CD4-positive, alpha-beta T cell treated with Interleukin-17A for 4 hours (primary cell): ENCODE measurements around the gene LCP2.
"Not testable (repeated sequence)": the region's sequence is repeated elsewhere in the genome, so short reads cannot be mapped to it uniquely, and the experiment has no call there.

Experiments
- DNase-seq: peaks from one replicate; pipeline ENCODE4 v3.0.0-alpha.2; 2020; ENCODE audit warnings: mixed read lengths

The LCP2 gene

GRCh38 chr5:170270293-170271069, 27.1 kb downstream of the LCP2 start:
- no peak for DNase-seq

- DNase-seq = peak; percentile 67
Observed at GRCh38 chr5:170269579-170269978, 28.0 kb downstream of the LCP2 start.

- DNase-seq = no peak
Observed at GRCh38 chr5:170268884-170269283, 28.7 kb downstream of the LCP2 start.

GRCh38 chr5:170268153-170268689, 29.4 kb downstream of the LCP2 start:
- DNase-seq = no peak

GRCh38 chr5:170267431-170268152, 30.0 kb downstream of the LCP2 start:
- DNase-seq = peak; percentile 87

GRCh38 chr5:170266570-170267381, 30.8 kb downstream of the LCP2 start:
- peak; percentile 83 for DNase-seq

GRCh38 chr5:170265522-170265921, 32.1 kb downstream of the LCP2 start:
- peak; percentile 19 for DNase-seq

GRCh38 chr5:170263906-170264305, 33.7 kb downstream of the LCP2 start:
- DNase-seq = no peak

GRCh38 chr5:170262061-170263045, 35.2 kb downstream of the LCP2 start:
- DNase-seq = peak; percentile 66

GRCh38 chr5:170261528-170262043, 36.0 kb downstream of the LCP2 start:
- no peak for DNase-seq

- DNase-seq = no peak
Observed at GRCh38 chr5:170257370-170257769, 40.2 kb downstream of the LCP2 start.

GRCh38 chr5:170256571-170256970, 41.0 kb downstream of the LCP2 start:
- DNase-seq = no peak

GRCh38 chr5:170254056-170254455, 43.5 kb downstream of the LCP2 start:
- DNase-seq = peak; percentile 78

- DNase-seq = no peak
Observed at GRCh38 chr5:170252720-170253350, 44.7 kb downstream of the LCP2 start.

GRCh38 chr5:170252109-170252508, 45.5 kb downstream of the LCP2 start:
- DNase-seq = no peak

- DNase-seq = no peak
Observed at GRCh38 chr5:170251462-170251861, 46.1 kb downstream of the LCP2 start.

GRCh38 chr5:170250810-170251317, 46.7 kb downstream of the LCP2 start:
- no peak for DNase-seq

- DNase-seq = no peak
Observed at GRCh38 chr5:170249355-170249754, 48.2 kb downstream of the LCP2 start.

- not testable (repeated sequence) for DNase-seq
Observed at GRCh38 chr5:170248931-170249227, 48.7 kb downstream of the LCP2 start.

GRCh38 chr5:170248172-170248930, 49.2 kb downstream of the LCP2 start:
- DNase-seq = no peak
